Globus pallidus (tissue), 1 donor: ENCODE results near the gene SAG.
A peak's percentile ranks its signal among the peaks of the same experiment; 100 is the strongest.
"Not testable (repeated sequence)": the region's sequence is repeated elsewhere in the genome, so short reads cannot be mapped to it uniquely, and the experiment has no call there.

Experiments
- DNase-seq: peaks from one replicate; pipeline ENCODE4 v3.0.0-alpha.2; 2015; ENCODE audit warnings: low spot score

SAG gene

GRCh38 chr2:233331536-233331935 lies 23.9 kb downstream of the SAG start:
- peak; percentile 71 for DNase-seq

GRCh38 chr2:233332125-233332524 lies 24.5 kb downstream of the SAG start:
- no peak for DNase-seq

GRCh38 chr2:233334915-233335314 lies 27.3 kb downstream of the SAG start:
- no peak for DNase-seq

GRCh38 chr2:233336091-233336490 lies 28.5 kb downstream of the SAG start:
- not testable (repeated sequence) for DNase-seq

- DNase-seq: no peak
These were observed 28.9 kb downstream of the SAG start for GRCh38 chr2:233336541-233336940.

- DNase-seq: no peak
These were observed 30.4 kb downstream of the SAG start for GRCh38 chr2:233338046-233338445.

- no peak for DNase-seq
These were observed 31.3 kb downstream of the SAG start for GRCh38 chr2:233338812-233339368.

GRCh38 chr2:233339427-233339826 lies 31.8 kb downstream of the SAG start:
- DNase-seq: no peak

GRCh38 chr2:233341296-233341695 lies 33.7 kb downstream of the SAG start:
- DNase-seq: no peak

- DNase-seq: no peak
These were observed 34.7 kb downstream of the SAG start for GRCh38 chr2:233342301-233342700.

- DNase-seq: no peak
These were observed 35.6 kb downstream of the SAG start for GRCh38 chr2:233343171-233343705.

- no peak for DNase-seq
These were observed 38.8 kb downstream of the SAG start for GRCh38 chr2:233346376-233346775.

- DNase-seq: peak; percentile 85
These were observed 39.3 kb downstream of the SAG start for GRCh38 chr2:233346930-233347329.

- peak; percentile 87 for DNase-seq
These were observed 41.7 kb downstream of the SAG start for GRCh38 chr2:233349005-233349998.

- no peak for DNase-seq
These were observed 43.1 kb downstream of the SAG start for GRCh38 chr2:233350708-233351107.

- no peak for DNase-seq
These were observed 43.8 kb downstream of the SAG start for GRCh38 chr2:233351423-233351822.

GRCh38 chr2:233352141-233352842 lies 44.7 kb downstream of the SAG start:
- no peak for DNase-seq

GRCh38 chr2:233353101-233353768 lies 45.6 kb downstream of the SAG start:
- DNase-seq: no peak

GRCh38 chr2:233353769-233354499 lies 46.3 kb downstream of the SAG start, which contains the start of gene DGKD:
DGKD (plus strand) TSS chr2:233354494; CDS start chr2:233354519, 25 bp downstream.
- DNase-seq: peak; percentile 59

- no peak for DNase-seq
These were observed 46.9 kb downstream of the SAG start for GRCh38 chr2:233354500-233354924.

- no peak for DNase-seq
These were observed 47.5 kb downstream of the SAG start for GRCh38 chr2:233354971-233355574.
